GM12892 (cell line): ENCODE results near the gene GPR61.

Source experiments
- POLR2A ChIP-seq: IDR thresholded peaks from 2 replicates; pipeline ENCODE4 v1.6.1; 2011; ENCODE audit warnings: low read depth, low read length, control low read depth
- POLR2AphosphoS5 ChIP-seq: IDR thresholded peaks from 2 replicates; pipeline ENCODE4 v1.6.1; 2011; ENCODE audit warnings: low read depth, low read length, control low read depth
- TAF1 ChIP-seq: IDR thresholded peaks from 2 replicates; pipeline ENCODE4 v1.6.1; 2011; ENCODE audit warnings: low read depth, mild to moderate bottlenecking, control low read depth, low read length, borderline replicate concordance

GRCh38 chr1:109495738-109496137, 43.9 kb upstream of the GPR61 start:
- TF ChIP-seq POLR2AphosphoS5: no peak
- TF ChIP-seq POLR2A: no peak
- TF ChIP-seq TAF1: no peak
